RWPE2 (cell line): Measurements from ENCODE around the gene ZMIZ1.

Experiments used
- ATAC-seq: fragments of 200-7000 bp; cut with Tn5 transposase; 3 replicates; pipeline ENCODE4 v1.9.1; 2021; ENCODE audit warnings: low read depth
- DNase-seq: peaks from one replicate; pipeline ENCODE4 v3.0.0-alpha.2; 2020; ENCODE audit warnings: low spot score
- H3K27ac ChIP-seq: fragments of 450-650 bp; 2 replicates; pipeline ENCODE4 v1.5.1; 2017; ENCODE audit warnings: mild to moderate bottlenecking; ENCODE audit not compliant: poor library complexity, severe bottlenecking
- H3K27me3 ChIP-seq: fragments of 250-450 bp; sonication (Bioruptor Pico); 2 replicates; pipeline ENCODE4 v1.5.1; 2021; ENCODE audit warnings: mild to moderate bottlenecking, moderate library complexity; ENCODE audit not compliant: insufficient read depth, poor library complexity, severe bottlenecking
- H3K36me3 ChIP-seq: fragments of 250-450 bp; sonication (Bioruptor Pico); 2 replicates; pipeline ENCODE4 v1.5.1; 2020; ENCODE audit warnings: low read depth, mild to moderate bottlenecking, moderate library complexity
- H3K4me1 ChIP-seq: fragments of 250-450 bp; sonication (Bioruptor Pico); 2 replicates; pipeline ENCODE4 v1.5.1; 2021; ENCODE audit warnings: mild to moderate bottlenecking, moderate library complexity; ENCODE audit not compliant: insufficient read depth, poor library complexity, severe bottlenecking
- H3K4me3 ChIP-seq: fragments of 250-450 bp; sonication (Bioruptor Pico); 2 replicates; pipeline ENCODE4 v1.5.1; 2021; ENCODE audit warnings: mild to moderate bottlenecking, moderate library complexity; ENCODE audit not compliant: severe bottlenecking
- H3K9me3 ChIP-seq: fragments of 250-450 bp; sonication (Bioruptor Pico); 2 replicates; pipeline ENCODE4 v1.5.1; 2021; ENCODE audit warnings: mild to moderate bottlenecking, moderate library complexity; ENCODE audit not compliant: severe bottlenecking
- TF ChIP-seq, protein P1 (sequence below): fragments of 450-650 bp; IDR thresholded peaks from one replicate; pipeline ENCODE4 v1.5.1; 2017; ENCODE audit warnings: mild to moderate bottlenecking, moderate library complexity; ENCODE audit not compliant: poor library complexity, severe bottlenecking

ZMIZ1 gene

DNA sequence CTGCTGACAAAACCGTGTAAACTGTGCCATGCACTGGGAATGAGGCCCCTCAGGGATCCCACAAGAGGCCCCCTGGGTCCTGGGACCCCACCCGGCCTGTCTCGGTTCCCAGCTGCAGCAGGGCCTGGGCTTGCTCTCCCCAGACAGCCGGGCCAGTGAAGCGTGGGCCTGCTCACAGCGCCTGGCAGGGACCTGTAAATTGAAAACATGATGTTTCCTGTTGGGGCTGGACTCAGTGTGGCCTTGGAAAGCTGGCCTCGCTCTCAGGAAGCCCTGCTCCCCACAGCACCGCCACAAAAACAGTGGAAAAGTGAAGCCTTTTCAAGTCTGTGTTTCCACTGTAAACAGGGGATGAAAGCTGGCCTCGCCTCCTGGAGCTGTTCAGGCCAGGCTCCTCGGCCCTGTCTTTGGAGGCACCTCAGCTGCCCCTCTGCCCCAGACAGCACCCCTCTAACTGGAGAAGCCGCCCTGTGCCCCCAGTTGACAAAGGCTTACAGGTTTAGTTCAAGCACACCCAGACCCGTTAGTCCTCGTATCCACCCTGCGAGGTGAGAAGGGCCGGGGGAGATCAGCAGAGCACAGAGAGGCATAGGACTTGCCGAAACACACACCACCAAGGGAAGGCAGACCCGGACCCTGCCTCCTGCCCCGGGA is 108.3 kb downstream of the ZMIZ1 start:
- Histone ChIP-seq H3K27me3 (no peaks in the 10 kb centered on the region), H3K36me3 (peaks cover 4% of the 10 kb centered on the region), H3K4me3 (no peak overlapping the region), H3K27ac (no peak overlapping the region), H3K9me3 (no peaks in the 10 kb centered on the region), H3K4me1 (no peaks in the 10 kb centered on the region)
- ATAC-seq (no peak), DNase-seq (no peak)
- TF ChIP-seq, protein P1, sequence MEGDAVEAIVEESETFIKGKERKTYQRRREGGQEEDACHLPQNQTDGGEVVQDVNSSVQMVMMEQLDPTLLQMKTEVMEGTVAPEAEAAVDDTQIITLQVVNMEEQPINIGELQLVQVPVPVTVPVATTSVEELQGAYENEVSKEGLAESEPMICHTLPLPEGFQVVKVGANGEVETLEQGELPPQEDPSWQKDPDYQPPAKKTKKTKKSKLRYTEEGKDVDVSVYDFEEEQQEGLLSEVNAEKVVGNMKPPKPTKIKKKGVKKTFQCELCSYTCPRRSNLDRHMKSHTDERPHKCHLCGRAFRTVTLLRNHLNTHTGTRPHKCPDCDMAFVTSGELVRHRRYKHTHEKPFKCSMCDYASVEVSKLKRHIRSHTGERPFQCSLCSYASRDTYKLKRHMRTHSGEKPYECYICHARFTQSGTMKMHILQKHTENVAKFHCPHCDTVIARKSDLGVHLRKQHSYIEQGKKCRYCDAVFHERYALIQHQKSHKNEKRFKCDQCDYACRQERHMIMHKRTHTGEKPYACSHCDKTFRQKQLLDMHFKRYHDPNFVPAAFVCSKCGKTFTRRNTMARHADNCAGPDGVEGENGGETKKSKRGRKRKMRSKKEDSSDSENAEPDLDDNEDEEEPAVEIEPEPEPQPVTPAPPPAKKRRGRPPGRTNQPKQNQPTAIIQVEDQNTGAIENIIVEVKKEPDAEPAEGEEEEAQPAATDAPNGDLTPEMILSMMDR = no peak

DNA sequence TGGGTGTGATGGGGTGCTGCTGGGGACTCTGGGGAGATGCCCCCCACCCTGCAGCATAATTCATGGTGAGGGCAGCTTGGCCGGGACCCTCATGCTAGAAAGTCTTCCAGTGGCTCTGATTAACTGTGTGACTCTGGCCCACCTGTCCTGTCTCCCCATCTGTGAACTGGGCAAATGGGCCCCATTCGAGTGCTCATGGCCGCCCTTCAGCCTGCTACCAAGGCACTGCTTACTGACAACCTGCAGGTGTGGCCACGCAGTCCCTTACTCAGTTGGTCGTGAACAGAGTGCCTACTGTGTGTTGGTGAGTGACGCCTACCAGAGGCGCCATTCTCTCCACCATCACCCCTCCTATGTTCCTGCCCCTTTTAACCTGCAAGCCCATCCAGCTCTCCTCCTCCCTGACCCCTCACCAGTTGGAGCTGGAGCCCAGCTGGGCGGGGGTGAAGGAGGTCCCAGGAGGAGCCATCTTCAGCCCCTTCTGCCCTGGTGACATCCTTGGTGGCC is 109.4 kb downstream of the ZMIZ1 start:
- no peak overlapping the region for H3K27ac ChIP-seq
- DNase-seq = no peak
- ATAC-seq = no peak

DNA sequence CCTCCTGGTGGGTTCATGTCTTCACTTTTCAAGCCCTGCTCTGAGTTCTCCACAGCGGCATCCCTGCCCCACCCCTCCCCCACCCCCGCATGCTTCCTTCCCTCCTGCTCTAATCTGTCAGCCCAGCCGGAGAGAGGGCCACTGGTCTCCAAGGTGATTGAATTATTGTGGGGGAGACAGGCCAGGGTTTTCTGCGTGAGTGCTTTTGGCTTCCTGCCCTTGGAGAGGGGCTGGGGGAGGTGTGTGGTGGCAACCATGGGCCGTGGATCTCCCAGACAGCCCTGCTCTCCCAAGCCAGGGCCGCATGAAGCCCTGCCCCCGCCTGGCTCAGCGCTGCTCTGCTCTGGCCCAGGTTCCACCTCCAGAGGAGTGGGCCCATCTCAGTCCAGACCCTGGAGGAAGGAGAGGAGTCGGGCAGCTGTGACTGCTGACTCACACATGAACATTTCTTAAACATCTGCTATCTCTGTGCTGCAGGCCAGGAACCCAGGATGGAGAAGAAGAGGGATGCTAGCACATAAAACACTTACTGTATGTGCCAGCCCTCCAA is 109.9 kb downstream of the ZMIZ1 start:
- H3K4me1 ChIP-seq = peaks cover 4% of the 10 kb centered on the region
- peaks cover 2% of the 10 kb centered on the region for H3K36me3 ChIP-seq

More for the DNA sequence above, 109.4 kb downstream of the ZMIZ1 start:
- peaks cover 4% of the 10 kb centered on the region for H3K36me3 ChIP-seq
- no peaks in the 10 kb centered on the region for H3K27me3 ChIP-seq
- TF ChIP-seq, protein P1 = no peak
- no peak overlapping the region for H3K4me3 ChIP-seq
- no peaks in the 10 kb centered on the region for H3K4me1 ChIP-seq
- no peaks in the 10 kb centered on the region for H3K9me3 ChIP-seq

DNA sequence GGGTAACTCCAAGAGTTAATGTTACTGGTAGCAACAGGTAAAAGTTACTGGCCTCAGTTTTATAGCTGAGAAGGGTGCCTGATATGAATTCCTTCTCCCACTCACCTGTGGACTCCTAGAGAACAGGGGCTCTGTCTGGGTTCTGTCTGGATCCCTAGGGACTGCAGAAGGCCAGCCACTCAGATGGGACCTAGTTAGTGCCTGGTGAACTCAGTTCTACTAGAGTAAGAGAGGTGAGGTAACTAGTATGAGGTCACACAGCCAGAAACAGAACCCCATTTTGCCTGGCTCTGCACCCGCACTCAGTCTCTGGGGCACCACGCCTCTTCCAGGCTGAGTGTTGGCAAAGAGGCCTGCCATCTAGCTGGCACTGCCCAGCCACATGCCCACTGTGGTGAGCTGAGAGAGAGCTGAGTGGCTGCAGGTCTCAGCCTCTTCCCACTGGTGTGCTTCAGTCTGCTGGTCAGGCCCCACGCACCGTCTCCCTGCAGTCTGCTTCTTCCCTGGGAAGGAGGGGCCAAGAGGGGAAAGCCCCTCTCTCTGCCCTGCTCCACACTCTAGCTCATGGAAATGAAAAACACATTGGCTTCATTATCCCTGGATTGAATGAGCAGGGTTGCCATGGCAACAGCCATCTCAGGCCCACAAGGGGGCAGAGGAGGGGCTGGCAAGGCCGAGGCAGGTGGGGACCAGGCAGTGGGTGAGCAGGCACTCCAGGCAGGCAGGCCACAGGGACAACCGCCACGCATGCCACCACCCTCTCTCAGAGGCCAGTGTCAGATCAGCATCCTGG is 110.6 kb downstream of the ZMIZ1 start:
- DNase-seq (no peak), ATAC-seq (no peak)
- Histone ChIP-seq H3K27ac (no peak overlapping the region), H3K36me3 (no peaks in the 10 kb centered on the region; the same call in 1 of the 2 replicates), H3K9me3 (no peaks in the 10 kb centered on the region), H3K4me1 (peaks cover 11% of the 10 kb centered on the region), H3K4me3 (no peak overlapping the region), H3K27me3 (no peaks in the 10 kb centered on the region)
- TF ChIP-seq, protein P1 = no peak

More for the DNA sequence above, 109.9 kb downstream of the ZMIZ1 start:
- Histone ChIP-seq H3K27ac (no peak overlapping the region), H3K9me3 (no peaks in the 10 kb centered on the region), H3K27me3 (no peaks in the 10 kb centered on the region), H3K4me3 (no peak overlapping the region)
- DNase-seq (no peak), ATAC-seq (no peak)
- TF ChIP-seq, protein P1 = no peak
